Activated T-cell treated with anti-CD3 and anti-CD28 coated beads, Interleukin-2, amount 50 U/mL, for 72 hours (primary cell): Measurements from ENCODE around the gene TCP10L. TPM values are rescaled to one million over a fixed set of nuclear protein-coding genes. Genes with fewer than 3 reads are reported as not detected.

ENCODE experiments used
- ATAC-seq, 2 donors: fragments of 150-1000 bp; cut with Tn5 transposase; replicated peaks in 1 of 2; 2 replicates each; pipeline ENCODE4 v1.10.0; 2021; ENCODE audit warnings: moderate library complexity in 2 of 2, mild to moderate bottlenecking in 1 of 2
- DNase-seq, 2 donors: peaks; one replicate each; pipeline ENCODE4 v3.0.0; 2021 to 2022; ENCODE audit warnings: mixed read lengths in 1 of 2
- H3K27ac Mint-ChIP-seq: one replicate; pipeline ENCODE4 v1.8.0; 2022; ENCODE audit warnings: mild to moderate bottlenecking, moderate library complexity, mixed read lengths
- H3K27me3 Mint-ChIP-seq: one replicate; pipeline ENCODE4 v1.8.0; 2022; ENCODE audit warnings: low read depth, mixed read lengths
- H3K36me3 Mint-ChIP-seq, 2 donors: one replicate each; pipeline ENCODE4 v1.8.0; 2022; ENCODE audit warnings: mixed read lengths in 2 of 2, mild to moderate bottlenecking in 1 of 2; ENCODE audit not compliant: insufficient read depth in 2 of 2
- H3K4me1 Mint-ChIP-seq: one replicate; pipeline ENCODE4 v1.8.0; 2022; ENCODE audit warnings: low read depth, mixed read lengths
- H3K4me3 Mint-ChIP-seq, 2 donors: one replicate each; pipeline ENCODE4 v1.8.0; 2022; ENCODE audit warnings: mild to moderate bottlenecking in 2 of 2, mixed read lengths in 2 of 2, moderate library complexity in 2 of 2
- H3K9me3 Mint-ChIP-seq, 2 donors: one replicate each; pipeline ENCODE4 v1.8.0; 2022; ENCODE audit warnings: mixed read lengths in 2 of 2
- total RNA-seq, 2 donors: library from RNA; stranded (reverse); gene quantifications; one replicate each; pipeline ENCODE4 v1.2.3, GENCODE V29; 2022

Gene TCP10L
- total RNA-seq, 2 donors from 2014 or later, result 0.43 to 0.56 TPM

- no peak overlapping the region for H3K27ac Mint-ChIP-seq
- ATAC-seq (no peak), DNase-seq (no peak)
- no peaks in the 10 kb centered on the region for H3K4me1 Mint-ChIP-seq
- H3K9me3 Mint-ChIP-seq, result no peaks in the 10 kb centered on the region
- H3K27me3 Mint-ChIP-seq, result no peaks in the 10 kb centered on the region
- no peak overlapping the region for H3K4me3 Mint-ChIP-seq
- peaks cover 7 to 10% of the 10 kb centered on the region in 2 donors for H3K36me3 Mint-ChIP-seq
These were observed 16.8 kb upstream of the TCP10L start for GRCh38 chr21:32602099-32602498.

GRCh38 chr21:32599526-32599925, 14.2 kb upstream of the TCP10L start:
- ATAC-seq (no peak), DNase-seq (no peak)
- Mint-ChIP-seq H3K27ac (no peak overlapping the region), H3K4me1 (peaks cover 7% of the 10 kb centered on the region), H3K9me3 (no peaks in the 10 kb centered on the region), H3K4me3 (no peak overlapping the region), H3K36me3 (peaks cover 5 to 10% of the 10 kb centered on the region in 2 donors), H3K27me3 (no peaks in the 10 kb centered on the region)

GRCh38 chr21:32599091-32599490, 13.8 kb upstream of the TCP10L start:
- H3K36me3 Mint-ChIP-seq, result peaks cover 5 to 7% of the 10 kb centered on the region in 2 donors

GRCh38 chr21:32597205-32597604, 11.9 kb upstream of the TCP10L start:
- Mint-ChIP-seq H3K36me3 (peaks cover 1 to 3% of the 10 kb centered on the region in 2 donors), H3K4me1 (peaks cover 7% of the 10 kb centered on the region), H3K4me3 (no peak overlapping the region), H3K27ac (no peak overlapping the region), H3K27me3 (no peaks in the 10 kb centered on the region), H3K9me3 (no peaks in the 10 kb centered on the region)
- DNase-seq (no peak), ATAC-seq (no peak)

More at GRCh38 chr21:32599091-32599490, 13.8 kb upstream of the TCP10L start:
- no peak overlapping the region for H3K4me3 Mint-ChIP-seq
- H3K27ac Mint-ChIP-seq, result no peak overlapping the region
- H3K9me3 Mint-ChIP-seq, result no peaks in the 10 kb centered on the region
- ATAC-seq (no peak), DNase-seq (no peak)
- H3K27me3 Mint-ChIP-seq, result no peaks in the 10 kb centered on the region
- H3K4me1 Mint-ChIP-seq, result peaks cover 7% of the 10 kb centered on the region

GRCh38 chr21:32595431-32595830, 10.1 kb upstream of the TCP10L start:
- Mint-ChIP-seq H3K27me3 (no peaks in the 10 kb centered on the region), H3K9me3 (no peaks in the 10 kb centered on the region), H3K27ac (no peak overlapping the region), H3K4me1 (peaks cover 7% of the 10 kb centered on the region), H3K36me3 (no peaks in the 10 kb centered on the region), H3K4me3 (no peak overlapping the region)
- no peak for ATAC-seq
- DNase-seq, result no peak

GRCh38 chr21:32593690-32594089, 8.4 kb upstream of the TCP10L start:
- no peak for ATAC-seq
- Mint-ChIP-seq H3K9me3 (no peaks in the 10 kb centered on the region), H3K27me3 (no peaks in the 10 kb centered on the region), H3K27ac (no peak overlapping the region), H3K4me1 (peaks cover 7% of the 10 kb centered on the region), H3K4me3 (no peak overlapping the region), H3K36me3 (no peaks in the 10 kb centered on the region)
- no peak for DNase-seq

- Mint-ChIP-seq H3K4me1 (peaks cover 7% of the 10 kb centered on the region), H3K4me3 (no peak overlapping the region), H3K27me3 (no peaks in the 10 kb centered on the region), H3K9me3 (no peaks in the 10 kb centered on the region), H3K36me3 (no peaks in the 10 kb centered on the region), H3K27ac (no peak overlapping the region)
- DNase-seq (no peak), ATAC-seq (no peak)
These were observed 7.7 kb upstream of the TCP10L start for GRCh38 chr21:32592929-32593502.

GRCh38 chr21:32590130-32590529, 4.8 kb upstream of the TCP10L start:
- no peak overlapping the region for H3K4me3 Mint-ChIP-seq

GRCh38 chr21:32587651-32588050, 2.3 kb upstream of the TCP10L start:
- Mint-ChIP-seq H3K27ac (no peak overlapping the region), H3K4me3 (no peak overlapping the region), H3K4me1 (no peaks in the 10 kb centered on the region), H3K9me3 (no peaks in the 10 kb centered on the region), H3K36me3 (no peaks in the 10 kb centered on the region), H3K27me3 (no peaks in the 10 kb centered on the region)
- ATAC-seq, result no peak
- DNase-seq, result no peak

More at GRCh38 chr21:32590130-32590529, 4.8 kb upstream of the TCP10L start:
- Mint-ChIP-seq H3K4me1 (no peaks in the 10 kb centered on the region), H3K9me3 (no peaks in the 10 kb centered on the region), H3K27me3 (no peaks in the 10 kb centered on the region), H3K27ac (no peak overlapping the region), H3K36me3 (no peaks in the 10 kb centered on the region)
- ATAC-seq, result no peak
- no peak for DNase-seq

GRCh38 chr21:32587120-32587519, 1.8 kb upstream of the TCP10L start:
- Mint-ChIP-seq H3K36me3 (no peaks in the 10 kb centered on the region), H3K27me3 (no peaks in the 10 kb centered on the region), H3K4me3 (no peak overlapping the region), H3K4me1 (no peaks in the 10 kb centered on the region), H3K27ac (no peak overlapping the region), H3K9me3 (no peaks in the 10 kb centered on the region)
- no peak for ATAC-seq
- no peak for DNase-seq

GRCh38 chr21:32585970-32586369, 647 bp upstream of the TCP10L start:
- ATAC-seq (no peak), DNase-seq (no peak)
- Mint-ChIP-seq H3K36me3 (no peaks in the 10 kb centered on the region), H3K27me3 (no peaks in the 10 kb centered on the region), H3K27ac (no peak overlapping the region), H3K4me1 (no peaks in the 10 kb centered on the region), H3K9me3 (no peaks in the 10 kb centered on the region), H3K4me3 (no peak overlapping the region)

- H3K9me3 Mint-ChIP-seq, result no peaks in the 10 kb centered on the region
- H3K4me3 Mint-ChIP-seq, result no peak overlapping the region
- DNase-seq (no peak), ATAC-seq (no peak)
- H3K27ac Mint-ChIP-seq, result no peak overlapping the region
- H3K4me1 Mint-ChIP-seq, result no peaks in the 10 kb centered on the region
- no peaks in the 10 kb centered on the region for H3K27me3 Mint-ChIP-seq
- H3K36me3 Mint-ChIP-seq, result no peaks in the 10 kb centered on the region
These were observed 851 bp downstream of the TCP10L start for GRCh38 chr21:32584472-32584871.

GRCh38 chr21:32581732-32582131, 3.6 kb downstream of the TCP10L start:
- H3K4me1 Mint-ChIP-seq, result no peaks in the 10 kb centered on the region
- no peak overlapping the region for H3K4me3 Mint-ChIP-seq
- no peak overlapping the region for H3K27ac Mint-ChIP-seq
- H3K36me3 Mint-ChIP-seq, result no peaks in the 10 kb centered on the region
- ATAC-seq, result no peak
- H3K27me3 Mint-ChIP-seq, result no peaks in the 10 kb centered on the region
- no peak for DNase-seq
- no peaks in the 10 kb centered on the region for H3K9me3 Mint-ChIP-seq

GRCh38 chr21:32580949-32581348, 4.4 kb downstream of the TCP10L start:
- no peaks in the 10 kb centered on the region for H3K9me3 Mint-ChIP-seq
- no peak for ATAC-seq
- H3K4me1 Mint-ChIP-seq, result no peaks in the 10 kb centered on the region
- no peak overlapping the region for H3K4me3 Mint-ChIP-seq
- H3K27ac Mint-ChIP-seq, result no peak overlapping the region
- H3K27me3 Mint-ChIP-seq, result no peaks in the 10 kb centered on the region
- no peaks in the 10 kb centered on the region for H3K36me3 Mint-ChIP-seq
- no peak for DNase-seq
